NCI-H82 treated with DMSO at 0.1 percent for 48 hours (cell line): Measurements from ENCODE around the gene PRDM16.

Experiments
- DNase-seq: peaks from one replicate; lab custom pipeline; 2025; ENCODE audit not compliant: unreplicated experiment; lab: John Stamatoyannopoulos, UW

PRDM16 gene

DNA sequence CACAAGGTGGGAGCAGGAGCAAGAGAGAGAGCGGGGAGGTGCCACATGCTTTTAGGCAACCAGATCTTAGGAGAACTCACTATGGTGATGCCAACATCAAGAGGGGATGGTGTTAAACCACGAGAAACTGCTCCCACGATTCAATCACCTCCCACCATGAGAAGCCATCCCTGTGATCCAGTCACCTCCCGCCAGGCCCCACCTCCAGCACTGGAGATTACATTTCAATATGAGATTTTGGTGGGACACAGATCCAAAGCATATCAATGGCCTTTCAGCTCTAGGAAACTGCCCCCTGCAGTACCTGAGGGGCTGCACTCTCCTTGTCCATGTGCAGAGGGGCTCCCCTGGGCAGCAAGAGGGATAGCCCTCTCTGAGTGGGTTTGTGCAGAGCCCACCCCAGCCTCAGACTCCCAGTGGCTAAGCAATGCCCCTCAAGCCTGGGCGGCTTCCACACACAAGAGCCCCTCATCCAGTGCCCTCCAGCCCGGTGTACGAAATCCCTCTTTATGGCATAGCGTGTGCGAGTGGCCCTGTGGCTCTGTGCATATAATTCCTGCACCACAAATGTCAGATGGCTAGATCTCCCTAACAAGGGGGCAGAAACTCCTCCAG lies 15.5 kb upstream of the PRDM16 start:
- no peak for DNase-seq

- no peak for DNase-seq
Observed at GRCh38 chr1:3053986-3054385, 15.0 kb upstream of the PRDM16 start.

DNA sequence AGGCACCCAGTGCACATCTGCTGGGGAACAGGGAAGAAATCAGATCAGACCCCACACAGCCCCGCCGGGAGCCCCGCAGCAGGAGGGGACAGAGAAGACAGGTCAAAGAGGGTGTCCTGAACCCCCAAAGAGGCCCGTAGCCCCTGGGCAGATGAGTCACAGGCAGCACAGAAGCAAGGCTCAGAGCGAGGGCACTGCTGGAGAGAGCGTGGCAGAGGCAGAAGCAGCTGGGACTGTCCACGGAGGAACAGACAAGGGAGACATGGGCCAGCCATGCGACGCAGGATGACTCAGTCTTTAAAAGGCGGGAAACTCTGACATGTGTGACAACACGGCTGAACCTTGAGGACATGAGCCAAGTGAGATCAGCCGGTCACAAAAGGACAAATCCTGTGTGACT lies 14.5 kb upstream of the PRDM16 start:
- DNase-seq, result no peak

- DNase-seq, result no peak
Observed at GRCh38 chr1:3055051-3055450, 14.0 kb upstream of the PRDM16 start.

DNA sequence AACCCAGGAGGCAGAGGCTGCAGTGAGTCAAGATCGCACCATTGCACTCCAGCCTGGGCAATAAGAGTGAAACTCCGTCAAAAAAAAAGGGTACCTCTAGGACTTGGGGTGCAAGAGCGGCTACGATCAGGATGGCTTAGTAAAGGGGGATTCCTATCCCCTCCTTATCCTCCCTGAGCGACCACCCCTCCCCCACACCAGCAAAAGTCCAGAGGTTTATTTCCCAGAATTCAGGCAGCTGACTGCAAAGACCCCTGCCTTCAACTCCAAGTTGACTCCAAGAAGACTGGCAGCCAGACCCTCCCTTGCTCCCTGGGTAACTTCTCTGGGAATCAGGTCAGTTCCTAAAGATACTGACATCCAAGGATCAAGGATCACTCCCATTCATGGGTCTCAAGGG lies 12.4 kb upstream of the PRDM16 start:
- DNase-seq, result no peak

DNA sequence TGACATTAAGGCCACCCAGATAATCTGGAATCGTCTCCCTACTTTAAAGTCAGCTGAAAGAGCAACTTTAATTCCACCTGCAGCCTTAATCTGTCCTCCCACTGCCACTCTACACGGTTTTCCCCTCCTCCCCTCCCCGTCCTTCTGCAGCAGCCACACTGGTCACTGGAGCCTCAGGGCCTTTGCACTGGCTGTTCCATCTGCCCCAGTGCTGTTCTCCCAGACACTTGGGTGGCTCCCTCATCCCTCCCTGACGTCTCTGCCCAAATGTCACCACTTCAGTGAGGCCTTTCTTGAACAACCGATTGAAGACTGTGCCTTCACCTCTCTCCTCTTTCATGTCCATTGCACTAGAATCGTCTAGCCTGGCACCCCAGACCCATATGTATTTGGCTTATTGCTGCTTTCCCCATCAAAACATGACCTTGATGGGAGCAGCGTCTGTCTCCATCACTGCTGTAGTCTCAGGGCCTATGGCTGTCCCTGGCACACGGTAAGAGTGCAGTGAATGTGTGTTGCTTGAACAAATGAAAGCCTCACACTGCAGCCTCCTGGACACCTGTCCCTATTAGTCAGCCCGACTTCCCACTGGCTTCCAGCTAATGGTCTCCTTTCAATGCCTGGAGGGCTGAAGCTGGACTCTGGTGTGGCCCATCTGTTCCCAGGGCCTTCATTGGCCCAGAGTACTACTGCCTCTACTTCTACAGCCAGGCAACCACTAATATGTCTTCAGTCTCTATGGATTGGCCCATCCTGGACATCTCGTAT lies 10.6 kb upstream of the PRDM16 start:
- no peak for DNase-seq

GRCh38 chr1:3060127-3060526 lies 8.9 kb upstream of the PRDM16 start:
- no peak for DNase-seq

DNA sequence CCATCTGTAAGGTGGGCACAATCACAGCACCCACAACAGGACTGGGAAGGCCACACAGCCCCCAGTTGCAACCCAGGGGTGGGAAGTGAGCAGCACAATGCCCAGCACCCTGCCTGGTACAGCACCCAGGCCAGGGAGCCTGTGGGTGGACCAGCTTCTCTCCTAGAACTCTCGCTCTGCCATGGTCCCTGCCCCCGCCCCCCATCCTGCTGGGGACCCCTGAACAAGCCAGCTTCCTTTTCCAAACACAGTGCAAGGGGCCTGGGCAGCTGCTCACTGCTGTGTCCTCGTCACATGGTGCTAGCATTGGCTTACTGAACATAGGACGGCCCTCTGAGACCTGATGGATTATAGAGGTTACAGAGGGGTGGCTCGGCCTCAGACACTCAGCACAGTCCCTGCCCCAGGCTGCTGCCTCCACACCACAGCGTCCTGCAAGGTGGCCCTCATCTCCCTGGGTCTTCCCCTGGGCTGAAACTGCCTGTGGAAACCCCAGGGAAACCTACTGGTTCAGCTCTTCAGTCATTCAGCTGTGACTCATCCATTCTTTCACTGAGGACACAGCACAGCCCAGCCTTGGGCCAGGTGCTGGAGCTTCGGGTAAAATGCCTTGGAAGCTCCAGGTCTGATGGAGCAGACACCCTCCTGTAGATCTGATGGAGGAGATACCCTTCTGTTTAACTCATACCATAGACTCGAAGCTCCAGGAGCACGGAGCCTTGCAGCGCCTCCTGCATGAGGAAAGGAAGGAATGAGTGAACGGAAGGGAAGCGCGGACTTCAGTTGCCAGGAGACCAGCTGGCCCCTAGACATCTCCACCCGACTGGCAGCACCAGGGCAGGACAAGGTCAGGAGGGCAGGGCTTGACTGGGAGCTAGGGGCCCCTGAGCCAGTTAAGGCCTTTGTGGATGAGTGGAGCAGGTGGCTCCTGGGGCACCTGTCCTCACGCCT lies 8.1 kb upstream of the PRDM16 start:
- DNase-seq, result no peak

DNA sequence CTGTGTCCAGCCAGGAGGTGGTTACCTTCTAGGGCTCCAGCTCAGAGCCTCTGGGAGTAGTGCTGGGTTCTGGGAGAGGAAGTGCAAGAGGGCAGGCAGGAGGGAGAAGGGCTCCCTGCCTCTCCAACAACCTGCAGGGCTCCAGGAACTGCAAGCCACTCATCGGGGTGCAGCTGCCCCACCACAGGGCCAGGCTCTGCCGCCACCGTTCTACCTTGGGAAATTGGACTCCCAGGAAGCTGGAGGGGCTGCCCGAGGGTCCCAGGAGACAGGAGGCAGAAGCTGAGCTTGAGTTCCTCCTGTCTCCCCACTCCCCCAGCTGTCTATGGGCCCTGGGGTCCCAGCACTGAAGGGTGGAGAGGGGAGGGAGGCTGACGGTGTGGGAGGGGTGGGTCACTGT lies 7.4 kb upstream of the PRDM16 start:
- DNase-seq, result no peak

DNA sequence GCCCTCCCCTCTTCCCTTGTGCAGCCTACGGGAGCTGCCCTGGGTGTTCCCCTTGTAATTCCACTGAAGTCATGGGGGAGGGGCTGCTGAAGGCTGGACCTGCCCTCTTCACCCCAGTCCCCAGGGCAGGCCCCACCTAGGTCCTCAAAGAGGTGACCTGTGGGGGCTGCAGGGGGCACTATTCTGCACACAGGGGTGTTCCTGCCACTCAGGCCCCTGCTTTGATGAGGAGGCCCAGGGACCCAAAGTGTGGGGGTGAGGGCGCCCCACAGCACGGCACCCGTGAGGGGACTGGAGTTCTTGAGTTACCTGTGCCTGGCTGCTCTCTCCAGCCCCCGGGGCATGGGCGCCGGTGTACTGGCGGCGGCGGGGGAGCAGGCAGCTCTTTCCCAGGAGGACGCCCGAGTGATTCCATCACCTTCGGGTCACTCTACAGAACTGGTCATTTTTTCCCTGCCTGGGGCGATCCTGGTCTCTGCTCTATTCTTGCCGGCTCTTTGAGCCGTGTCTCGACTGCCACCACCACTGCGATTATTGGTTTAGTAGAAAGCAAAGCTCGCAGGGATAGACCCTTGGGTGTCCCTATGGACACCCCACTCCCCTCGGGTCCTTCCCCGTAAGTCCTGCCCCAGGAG lies 6.9 kb upstream of the PRDM16 start:
- no peak for DNase-seq

GRCh38 chr1:3062616-3063378 lies 6.2 kb upstream of the PRDM16 start:
- no peak for DNase-seq

DNA sequence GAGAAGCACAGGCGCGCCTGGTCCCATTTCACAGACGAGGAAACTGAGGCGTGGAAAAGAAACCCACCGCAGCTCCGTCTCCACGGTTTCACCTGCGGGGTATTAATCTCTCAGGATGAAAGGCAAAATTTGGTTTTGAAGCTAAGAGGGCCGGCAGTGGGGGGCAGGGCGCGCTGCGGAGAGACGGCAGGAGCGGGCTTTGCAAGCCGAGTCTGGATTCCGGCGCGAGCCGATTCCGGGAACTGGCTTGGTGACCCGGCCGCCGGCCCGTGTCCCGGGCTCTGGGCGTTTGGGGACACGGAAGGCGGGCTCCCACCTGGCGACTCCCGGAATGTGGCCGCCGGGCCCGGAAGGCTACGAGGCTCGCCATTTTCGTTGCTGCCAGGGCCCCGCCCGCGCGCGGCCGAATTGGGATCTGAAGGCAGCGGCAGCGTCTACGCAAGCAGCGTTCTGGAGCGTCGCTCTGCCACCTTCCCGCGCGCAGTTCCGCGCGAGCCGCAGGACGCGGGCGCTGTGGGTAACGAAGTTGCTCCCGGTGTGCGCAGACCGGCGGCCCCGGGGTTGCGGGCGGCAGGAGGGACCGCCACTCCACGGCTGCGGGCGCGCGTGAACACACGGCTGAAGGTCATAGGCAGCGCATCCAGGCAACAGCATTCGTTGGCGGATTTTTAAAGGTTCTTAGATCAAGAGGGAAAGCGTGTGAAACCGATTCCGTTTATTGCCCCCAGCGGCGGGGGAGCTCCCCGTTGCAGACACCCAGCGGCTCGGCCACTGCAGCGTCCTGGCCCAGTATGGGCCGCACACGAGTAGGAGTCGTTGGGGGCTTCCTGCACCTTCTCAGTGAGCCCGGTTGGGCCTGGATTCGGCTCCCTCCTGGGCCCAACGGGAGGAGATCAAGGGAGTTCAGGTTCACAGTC lies 5.4 kb upstream of the PRDM16 start:
- no peak for DNase-seq

DNA sequence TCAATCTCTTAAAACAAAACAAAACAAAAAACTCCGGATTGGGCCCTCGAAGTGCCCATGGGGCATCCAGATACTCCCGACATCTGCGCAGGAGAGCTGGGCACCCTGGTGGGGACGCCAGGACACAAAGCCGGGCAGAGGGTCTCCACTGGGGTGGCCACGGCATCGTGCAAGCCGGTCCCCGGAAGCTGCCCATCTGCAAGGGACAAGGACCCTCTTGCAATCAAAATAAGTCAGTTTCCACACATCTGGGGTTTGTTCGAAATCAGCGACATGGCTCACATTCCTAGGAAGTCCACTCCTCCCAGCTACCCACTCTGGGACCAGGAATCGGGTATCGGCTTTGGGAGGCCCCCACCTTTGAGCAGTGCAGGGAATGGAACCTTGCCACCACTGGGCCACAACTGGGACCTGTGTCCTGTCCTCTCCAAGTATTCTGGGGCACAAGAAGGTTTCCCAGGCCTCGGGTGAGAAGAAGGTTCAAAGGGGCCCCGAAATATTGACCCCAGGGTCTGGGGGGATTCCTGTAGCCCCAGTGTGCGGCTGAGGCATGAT lies 4.6 kb upstream of the PRDM16 start:
- no peak for DNase-seq

DNA sequence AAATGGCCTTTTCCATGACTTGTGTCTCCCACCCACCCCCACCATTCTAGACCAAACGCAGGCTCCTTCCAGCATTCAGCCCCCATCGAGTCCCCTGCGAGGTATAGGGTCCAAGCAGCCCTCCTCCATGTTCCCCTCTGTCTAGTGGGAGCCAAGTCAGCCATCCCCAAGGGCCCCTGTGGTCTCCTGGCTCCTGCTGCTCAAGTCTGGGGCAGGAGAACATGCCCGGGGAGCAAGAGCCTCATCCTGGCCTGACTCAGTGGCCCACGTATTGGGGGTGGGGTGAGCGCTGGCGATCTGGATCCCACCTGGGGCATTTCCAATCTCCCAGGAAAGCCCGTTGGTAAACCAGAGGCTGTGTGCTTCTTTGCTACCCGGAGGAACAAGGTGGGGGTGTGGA lies 4.1 kb upstream of the PRDM16 start:
- DNase-seq, result no peak

DNA sequence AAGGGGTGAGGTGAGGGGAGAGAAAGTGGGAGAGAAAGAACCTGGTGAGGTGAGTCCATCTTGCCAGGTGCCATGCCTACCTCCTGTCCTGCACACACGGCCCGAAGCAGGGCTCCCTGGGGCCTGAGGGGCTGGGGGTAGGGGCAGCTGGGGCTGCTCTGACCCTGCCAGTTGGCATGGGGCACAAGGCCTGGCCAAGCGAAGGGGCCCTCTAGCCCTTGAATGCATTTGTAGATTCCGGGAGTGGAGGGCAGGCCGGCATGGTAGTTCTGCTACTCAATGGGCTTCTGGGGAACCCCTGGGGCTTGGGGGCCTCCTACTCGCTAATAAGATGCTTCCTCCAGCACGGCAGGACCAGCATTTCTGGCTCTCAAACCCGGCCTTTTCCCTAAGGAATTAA lies 3.6 kb upstream of the PRDM16 start:
- DNase-seq, result no peak

- no peak for DNase-seq
Observed at GRCh38 chr1:3065797-3066196, 3.2 kb upstream of the PRDM16 start.

DNA sequence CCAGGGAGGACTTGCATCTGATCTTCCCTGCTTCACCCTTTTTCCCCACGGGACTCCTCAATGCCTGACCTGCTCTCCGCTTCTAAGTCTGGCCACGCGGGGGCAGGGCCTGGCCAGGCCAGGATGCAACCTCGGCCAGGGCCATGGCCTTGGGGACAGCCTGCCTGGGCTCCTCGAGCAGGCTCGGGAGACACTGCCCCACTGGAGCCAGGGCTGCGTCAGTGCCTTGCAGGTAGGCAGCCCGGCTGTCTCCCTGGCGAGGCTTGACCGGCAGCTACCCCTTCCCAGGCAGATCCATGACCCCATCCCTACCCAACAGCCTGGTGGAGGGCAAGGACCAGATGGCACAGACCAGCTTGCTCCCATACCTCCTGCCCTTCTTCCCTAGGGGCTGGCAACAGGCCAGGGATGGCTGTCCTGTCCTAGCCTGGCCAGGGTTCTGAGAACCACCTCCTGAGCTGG lies 2.7 kb upstream of the PRDM16 start:
- no peak for DNase-seq

DNA sequence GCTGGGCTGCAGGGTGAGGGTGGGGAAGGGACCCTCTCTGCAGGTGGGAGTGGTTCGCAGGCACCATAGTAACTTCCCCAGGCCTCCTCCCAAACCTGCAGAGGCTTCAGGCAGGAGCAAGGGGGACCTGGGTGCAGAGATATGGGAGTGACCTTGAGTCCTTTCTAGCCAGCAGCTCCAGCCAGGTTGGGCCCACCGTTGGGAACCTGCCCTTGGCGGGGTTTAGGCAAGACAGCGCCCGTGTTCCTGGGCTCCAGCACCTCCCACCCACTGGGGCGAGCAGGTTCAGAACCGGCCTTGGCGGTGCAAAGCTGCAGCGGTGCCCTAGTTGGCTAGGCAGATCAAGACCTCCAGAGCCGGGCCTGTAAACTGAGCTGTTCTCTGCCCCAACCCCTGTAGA lies 2.2 kb upstream of the PRDM16 start:
- no peak for DNase-seq

- no peak for DNase-seq
Observed at GRCh38 chr1:3067301-3067670, 1.7 kb upstream of the PRDM16 start.
